Epithelial cell of esophagus (primary cell): ENCODE measurements around the gene EML4.

Source experiments
- DNase-seq: peaks from one replicate; pipeline ENCODE4 v3.0.0; 2010; ENCODE audit warnings: low read depth
- H3K4me3 ChIP-seq: 2 replicates; pipeline ENCODE4 v1.5.1; 2011; ENCODE audit warnings: mild to moderate bottlenecking, low read length, control low read depth
- CTCF ChIP-seq: IDR thresholded peaks from 2 replicates; pipeline ENCODE4 v1.5.1; 2011; ENCODE audit warnings: low read depth, mild to moderate bottlenecking, low read length, control low read depth, inconsistent platforms; ENCODE audit not compliant: insufficient read depth; ENCODE audit errors: missing control alignments

EML4 gene

DNA sequence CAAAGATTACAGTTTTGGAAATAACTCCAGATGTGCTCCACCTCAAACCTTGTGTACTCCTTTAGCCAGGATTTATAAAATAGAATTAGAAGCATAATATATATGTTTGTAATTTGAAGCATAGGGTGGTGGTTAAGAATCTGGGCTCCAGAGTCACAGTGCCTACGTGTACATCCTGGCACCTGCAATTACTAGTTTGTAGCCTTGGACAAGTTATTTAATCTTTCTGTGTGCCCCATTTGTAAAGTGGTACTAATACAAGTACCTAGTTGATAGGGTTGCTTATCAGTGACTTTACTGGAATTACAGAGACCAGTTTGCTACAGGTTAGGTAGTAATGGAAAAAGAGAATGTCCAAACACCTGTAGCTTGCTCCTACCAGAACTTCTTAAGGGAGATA, 28.6 kb downstream of the EML4 start:
- TF ChIP-seq CTCF = no peak
- no peak for DNase-seq
- H3K4me3 ChIP-seq = no peak overlapping the region

- H3K4me3 ChIP-seq = no peak overlapping the region
- DNase-seq = no peak
- TF ChIP-seq CTCF = no peak
Observed at GRCh38 chr2:42198466-42198865, 29.3 kb downstream of the EML4 start.

GRCh38 chr2:42199002-42199401, 29.8 kb downstream of the EML4 start:
- TF ChIP-seq CTCF = no peak
- no peak overlapping the region for H3K4me3 ChIP-seq
- DNase-seq = no peak

GRCh38 chr2:42199626-42200025, 30.5 kb downstream of the EML4 start:
- no peak for TF ChIP-seq CTCF
- no peak for DNase-seq
- H3K4me3 ChIP-seq = no peak overlapping the region

DNA sequence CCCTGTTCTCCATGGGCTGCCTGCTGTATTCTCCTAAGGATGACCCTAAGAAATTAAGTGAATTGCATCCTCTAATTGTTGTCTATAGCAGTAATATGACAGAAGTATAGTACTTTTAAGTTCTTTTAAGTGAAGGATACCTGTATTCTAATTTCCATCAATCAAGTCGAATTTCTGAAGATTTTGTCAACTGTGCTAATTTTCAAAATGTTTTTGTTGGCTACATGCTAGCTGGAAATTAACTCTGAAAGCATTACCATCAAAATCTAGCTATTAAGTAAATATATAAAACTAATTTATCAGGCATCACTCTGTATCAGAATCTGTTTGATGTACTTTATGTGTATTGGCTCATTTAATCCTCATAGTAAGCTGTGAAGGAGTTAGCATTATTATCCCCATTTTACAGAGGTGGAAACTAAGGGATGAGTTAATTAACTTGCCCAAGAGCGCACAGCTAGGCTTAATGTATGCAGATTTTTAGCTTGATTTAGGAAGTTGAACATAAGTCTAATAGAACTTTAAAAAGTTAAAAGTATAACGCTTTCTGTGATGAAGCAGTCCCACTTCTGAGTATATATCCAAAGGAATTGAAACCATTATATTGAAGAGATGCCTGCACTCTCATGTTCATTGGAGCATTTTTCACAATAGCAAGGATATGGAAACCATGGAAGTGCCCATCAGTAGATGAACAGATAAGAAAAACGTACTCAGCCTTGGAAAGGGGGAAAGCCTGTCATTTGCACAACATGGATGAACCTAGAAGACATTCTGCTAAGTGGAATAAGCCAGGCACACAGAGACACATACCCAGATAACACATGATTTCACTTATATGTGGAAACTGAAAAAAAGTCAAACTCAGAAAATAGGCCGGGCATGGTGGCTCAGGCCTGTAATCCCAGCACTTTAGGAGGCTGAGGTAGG, 32.0 kb downstream of the EML4 start:
- TF ChIP-seq CTCF = no peak
- no peak for DNase-seq
- H3K4me3 ChIP-seq = no peak overlapping the region

GRCh38 chr2:42202634-42203008, 33.5 kb downstream of the EML4 start:
- no peak for DNase-seq
- TF ChIP-seq CTCF = no peak
- H3K4me3 ChIP-seq = no peak overlapping the region

DNA sequence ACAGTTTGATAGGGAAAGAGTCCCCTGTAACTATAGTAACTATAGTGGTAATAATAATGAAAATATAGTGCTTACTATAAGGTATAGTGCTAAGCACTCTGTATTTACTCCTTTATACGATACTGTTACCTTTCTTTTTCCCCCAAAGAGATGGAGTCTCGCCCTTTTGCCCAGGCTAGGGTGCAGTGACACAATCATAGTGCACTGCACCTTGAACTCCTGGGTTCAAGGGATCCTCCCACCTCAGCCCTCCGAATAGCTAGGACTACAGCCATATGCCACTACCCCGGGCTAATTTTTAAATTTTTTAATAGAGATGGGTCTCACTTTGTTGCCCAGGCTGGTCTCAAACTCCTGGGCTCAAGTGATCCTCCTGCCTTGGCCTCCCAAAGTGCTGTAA, 34.6 kb downstream of the EML4 start:
- H3K4me3 ChIP-seq = no peak overlapping the region
- no peak for TF ChIP-seq CTCF
- no peak for DNase-seq
